ENCODE measurements around the gene ABCC1.
A peak's percentile ranks its signal among the peaks of the same experiment; 100 is the strongest.
"Not testable (repeated sequence)": the region's sequence is repeated elsewhere in the genome, so short reads cannot be mapped to it uniquely, and the experiment has no call there.

Gene ABCC1

GRCh38 chr16:15949210-15950160 lies at the start of gene ABCC1:
Gene ABCC1, plus strand, starts transcription at chr16:15949616. Its CDS starts 136 bp downstream, at chr16:15949752.
- DNase-seq, result peak; percentile 62

GRCh38 chr16:15900357-15900756 lies 49.1 kb upstream of the ABCC1 start:
- no peak for DNase-seq

GRCh38 chr16:15900901-15901500 lies 48.4 kb upstream of the ABCC1 start:
- DNase-seq, result no peak

DNA sequence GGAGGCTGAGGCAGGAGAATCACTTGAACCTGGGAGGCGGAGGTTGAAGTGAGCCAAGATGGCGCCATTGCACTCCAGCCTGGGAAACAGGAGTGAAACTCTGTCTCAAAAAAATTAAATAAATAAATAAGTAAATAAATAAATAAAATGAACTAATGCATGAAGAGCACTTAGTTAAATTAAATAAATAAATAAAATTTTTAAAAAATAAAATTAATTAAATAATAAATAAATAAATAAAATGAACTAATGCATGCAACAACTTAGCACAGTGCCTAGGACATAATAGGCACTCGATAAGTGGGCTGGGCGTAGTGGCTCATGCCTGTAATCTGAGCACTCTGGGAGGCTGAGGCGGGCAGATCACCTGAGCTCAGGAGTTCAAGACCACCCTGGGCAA lies 45.5 kb upstream of the ABCC1 start:
- no peak for DNase-seq

- no peak for DNase-seq
Measured at GRCh38 chr16:15906439-15906838, 43.0 kb upstream of the ABCC1 start.

GRCh38 chr16:15907863-15908478 lies 41.4 kb upstream of the ABCC1 start:
- DNase-seq, result peak; percentile 34

GRCh38 chr16:15911198-15911597 lies 38.2 kb upstream of the ABCC1 start:
- no peak for DNase-seq

- DNase-seq, result no peak
Measured at GRCh38 chr16:15913046-15913698, 36.2 kb upstream of the ABCC1 start.

- no peak for DNase-seq
Measured at GRCh38 chr16:15915555-15916081, 33.8 kb upstream of the ABCC1 start.

DNA sequence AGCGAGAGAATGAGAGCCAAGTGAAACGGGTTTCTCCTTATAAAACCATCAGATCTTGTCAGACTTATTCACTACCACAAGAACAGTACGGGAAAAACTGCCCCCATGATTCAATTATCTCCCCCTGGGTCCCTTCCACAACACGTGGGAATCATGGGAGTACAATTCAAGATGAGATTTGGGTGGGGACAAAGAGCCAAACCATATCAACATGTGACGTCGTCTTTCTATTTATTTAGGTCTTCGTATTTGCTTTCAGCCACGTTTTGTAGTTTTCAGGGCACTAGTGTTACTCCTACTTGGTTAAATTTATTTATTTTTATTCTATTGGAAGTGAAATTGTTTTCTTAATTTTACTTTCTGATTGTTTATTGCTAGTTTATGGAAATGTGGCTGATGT lies 33.1 kb upstream of the ABCC1 start:
- no peak for DNase-seq

GRCh38 chr16:15918314-15918713 lies 31.1 kb upstream of the ABCC1 start:
- DNase-seq, result not testable (repeated sequence)

DNA sequence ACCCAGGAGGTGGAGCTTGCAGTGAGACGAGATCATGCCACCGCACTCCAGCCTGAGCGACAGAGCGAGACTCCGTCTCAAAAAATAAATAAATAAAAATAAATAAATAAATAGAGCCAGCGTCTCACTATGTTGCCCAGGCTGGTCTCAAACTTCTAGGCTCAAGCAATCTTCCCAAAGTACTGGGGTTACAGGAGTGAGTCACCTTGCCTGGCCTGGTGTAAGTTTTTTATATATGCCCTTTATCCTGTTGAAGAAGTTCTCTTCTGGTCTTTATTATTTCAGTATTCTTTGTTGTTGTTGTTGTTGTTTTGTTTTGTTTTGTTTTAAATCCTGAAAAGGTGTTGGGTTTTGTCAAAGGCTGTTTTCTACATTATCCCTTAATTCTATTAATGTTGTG lies 30.1 kb upstream of the ABCC1 start:
- no peak for DNase-seq

GRCh38 chr16:15924996-15925395 lies 24.4 kb upstream of the ABCC1 start:
- DNase-seq, result no peak

DNA sequence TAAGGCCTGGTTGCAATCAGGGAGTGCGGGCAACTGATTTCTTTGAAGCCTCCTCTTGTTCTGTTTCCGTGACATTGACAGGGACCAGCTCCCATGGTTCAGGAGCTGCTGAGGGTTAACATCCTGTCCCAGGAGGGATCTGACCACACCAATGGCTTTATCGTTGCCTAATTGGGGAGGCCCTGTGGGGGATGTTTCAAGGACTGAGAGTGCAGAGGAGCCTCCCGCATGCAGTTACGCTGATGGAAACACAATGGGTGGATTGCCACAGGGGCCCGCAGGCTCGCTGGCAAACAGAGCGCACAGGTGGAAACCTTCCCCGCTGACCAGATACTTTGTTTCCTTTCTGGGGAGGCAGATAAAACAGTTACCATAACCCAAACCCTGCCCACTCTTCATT lies 23.8 kb upstream of the ABCC1 start:
- no peak for DNase-seq

DNA sequence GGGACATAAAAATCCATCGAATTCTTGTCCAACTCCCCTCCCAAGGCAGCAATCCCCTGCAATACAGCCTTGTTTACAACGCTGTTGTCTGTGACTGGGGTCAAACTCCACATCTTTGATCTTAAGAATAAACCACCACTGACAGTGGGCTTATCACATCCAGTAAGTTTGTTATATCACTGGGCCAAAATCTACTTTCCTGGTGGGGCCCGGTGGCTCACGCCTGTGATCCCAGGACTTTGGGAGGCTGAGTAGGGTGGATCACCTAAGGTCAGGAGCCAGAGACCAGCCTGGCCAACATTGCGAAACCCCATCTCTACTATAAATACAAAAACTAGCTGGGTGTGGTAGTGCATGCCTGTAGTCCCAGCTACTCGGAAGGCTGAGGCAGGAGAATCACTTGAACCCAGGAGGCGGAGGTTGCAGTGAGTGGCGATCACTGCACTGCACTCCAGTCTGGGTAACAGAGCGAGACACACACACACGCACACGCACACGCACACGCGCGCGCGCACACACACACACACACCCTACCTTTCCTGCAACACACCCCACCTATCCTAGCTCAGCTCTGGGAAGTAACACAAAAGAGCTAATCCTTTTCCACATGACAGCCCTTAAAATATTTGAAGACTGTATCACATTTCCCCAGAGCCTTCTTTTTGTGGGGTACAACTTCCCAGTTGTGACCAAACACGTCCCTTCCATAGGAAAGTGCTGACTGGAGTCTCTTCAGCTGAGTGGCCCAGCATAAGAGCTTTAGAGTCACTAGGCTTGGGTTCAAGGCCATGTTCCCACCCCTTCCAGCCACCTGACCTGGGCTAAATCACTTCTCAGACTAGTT lies 20.9 kb upstream of the ABCC1 start:
- DNase-seq, result no peak

GRCh38 chr16:15932939-15933338 lies 16.5 kb upstream of the ABCC1 start:
- no peak for DNase-seq

DNA sequence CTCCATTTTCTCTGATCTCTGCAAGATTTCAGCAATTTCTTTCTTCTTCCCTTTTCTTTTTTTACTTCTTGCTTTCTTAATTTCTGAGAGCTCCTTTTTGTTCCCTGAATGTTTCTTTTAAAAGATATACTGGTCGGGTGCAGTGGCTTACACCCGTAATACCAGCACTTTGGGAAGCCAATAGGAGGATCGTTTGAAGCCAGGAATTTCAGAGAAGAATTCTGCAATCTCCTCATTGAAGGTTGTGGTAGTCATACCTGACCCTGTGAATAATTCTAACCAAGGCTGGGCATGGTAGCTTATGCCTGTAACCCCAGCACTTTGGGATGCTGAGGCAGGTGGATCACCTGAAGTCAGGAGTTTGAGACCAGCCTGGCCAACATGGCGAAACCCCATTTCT lies 15.6 kb upstream of the ABCC1 start:
- DNase-seq, result no peak

DNA sequence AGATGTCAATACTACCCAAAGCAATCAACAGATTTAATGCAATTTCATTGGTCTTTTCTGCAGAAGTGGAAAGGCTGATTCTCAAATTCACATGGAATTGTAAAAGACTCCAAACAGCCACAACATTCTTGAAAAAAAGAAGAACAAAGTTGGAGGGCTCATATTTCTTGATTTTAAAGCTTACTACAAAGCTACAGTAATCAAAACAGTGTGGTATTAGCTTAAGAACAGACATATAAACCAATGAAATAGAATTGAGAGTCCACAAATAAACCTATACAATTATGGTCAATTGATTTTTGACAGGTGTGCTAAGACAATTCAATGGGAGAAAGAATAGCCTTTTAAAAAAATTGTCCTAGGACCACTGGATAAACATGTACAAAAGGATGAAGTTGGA lies 14.4 kb upstream of the ABCC1 start:
- DNase-seq, result no peak

DNA sequence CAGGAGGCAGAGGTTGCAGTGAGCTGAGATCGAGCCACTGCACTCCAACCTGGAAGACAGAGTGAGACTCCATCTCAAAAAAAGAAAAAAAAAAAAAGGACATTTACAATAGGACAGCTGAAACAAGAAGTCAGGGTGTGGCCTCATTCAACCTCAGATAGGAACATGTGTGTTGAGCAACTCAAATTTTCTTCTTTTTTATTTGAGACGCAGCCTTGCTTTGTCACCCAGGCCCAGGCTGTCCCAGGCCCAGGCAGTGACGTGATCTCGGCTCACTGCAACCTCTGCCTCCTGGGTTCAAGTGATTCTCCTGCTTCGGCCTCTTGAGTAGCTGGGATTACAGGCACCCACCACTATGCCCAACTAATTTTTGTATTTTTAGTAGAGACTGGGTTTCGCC lies 12.6 kb upstream of the ABCC1 start:
- not testable (repeated sequence) for DNase-seq

DNA sequence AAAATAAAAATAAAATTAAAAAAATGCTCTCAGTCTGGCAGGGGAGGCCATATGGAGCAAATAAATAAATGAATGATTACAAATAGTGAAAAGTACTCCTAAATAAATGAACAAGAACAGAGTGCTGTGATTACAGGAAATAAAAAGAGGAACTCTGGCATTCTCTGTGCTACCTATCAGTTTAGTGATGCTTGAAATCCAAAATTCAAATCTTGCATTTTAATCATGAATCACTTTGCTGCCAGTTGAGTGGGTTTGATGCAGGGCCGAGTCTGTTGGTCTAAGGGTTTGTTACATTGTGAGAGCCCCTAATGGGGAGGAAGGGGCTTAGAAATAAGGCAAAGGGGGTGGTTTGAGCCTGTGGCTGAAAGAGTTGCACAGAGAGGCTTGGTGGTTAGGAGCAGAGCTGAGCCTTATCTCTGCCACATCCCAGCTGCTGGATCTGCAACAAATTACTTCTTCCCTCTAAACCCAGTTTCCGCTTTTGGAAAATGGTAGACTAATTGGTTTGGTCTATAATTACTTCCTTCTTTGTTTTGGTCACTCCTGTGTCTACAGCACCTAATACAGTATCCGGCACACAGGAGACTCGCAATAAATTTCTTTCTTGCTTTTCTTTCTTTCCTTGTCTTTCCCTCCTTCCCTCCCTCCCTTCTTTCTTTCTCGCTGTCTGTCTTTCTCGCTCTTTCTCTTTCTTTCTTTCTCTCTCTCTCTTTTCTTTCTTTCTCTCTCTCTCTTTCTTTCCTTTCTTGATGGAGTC lies 6.3 kb upstream of the ABCC1 start:
- DNase-seq, result no peak

All from stimulated activated CD4-positive, alpha-beta T cell treated with anti-CD3 and anti-CD28 coated beads, Interleukin-4, amount 100 ng/mL, for 24 hours (primary cell).